Renal pelvis (tissue), 4 donors: ENCODE results near the gene HYCC1. TPM values are rescaled to one million over a fixed set of nuclear protein-coding genes. Genes with fewer than 3 reads are reported as not detected.

Source experiments
- DNase-seq: peaks from one replicate; pipeline ENCODE4 v3.0.0-alpha.2; 2013
- polyA plus RNA-seq, 3 donors: library from polyadenylated mRNA; unstranded; fragments of 120-200 nt; gene quantifications; one replicate each; pipeline ENCODE4 v1.2.1, GENCODE V29; 2013; ENCODE audit not compliant: insufficient read length in 3 of 3

Gene HYCC1
- polyA plus RNA-seq, 3 donors = 18.3 to 20.6 (median 20.1) TPM

DNA sequence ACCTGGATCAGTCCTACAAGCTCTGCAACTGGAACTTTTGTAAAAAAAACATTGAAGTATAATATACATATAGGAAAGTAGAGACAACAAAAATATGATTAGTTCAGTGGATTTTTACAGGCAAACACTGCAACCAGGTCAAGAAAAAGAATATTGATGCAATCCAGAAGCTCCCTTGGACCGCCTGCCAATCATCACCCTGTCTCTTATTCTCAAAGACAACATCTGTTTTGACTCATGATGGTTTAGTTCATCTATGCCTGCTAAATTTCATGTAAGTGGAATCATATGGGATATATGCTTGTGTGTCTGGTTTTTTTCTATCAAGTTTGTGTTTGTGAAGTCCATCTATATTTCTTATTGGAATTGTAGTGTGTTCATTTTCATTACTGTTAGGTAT lies 7.7 kb upstream of the HYCC1 start:
- no peak for DNase-seq

DNA sequence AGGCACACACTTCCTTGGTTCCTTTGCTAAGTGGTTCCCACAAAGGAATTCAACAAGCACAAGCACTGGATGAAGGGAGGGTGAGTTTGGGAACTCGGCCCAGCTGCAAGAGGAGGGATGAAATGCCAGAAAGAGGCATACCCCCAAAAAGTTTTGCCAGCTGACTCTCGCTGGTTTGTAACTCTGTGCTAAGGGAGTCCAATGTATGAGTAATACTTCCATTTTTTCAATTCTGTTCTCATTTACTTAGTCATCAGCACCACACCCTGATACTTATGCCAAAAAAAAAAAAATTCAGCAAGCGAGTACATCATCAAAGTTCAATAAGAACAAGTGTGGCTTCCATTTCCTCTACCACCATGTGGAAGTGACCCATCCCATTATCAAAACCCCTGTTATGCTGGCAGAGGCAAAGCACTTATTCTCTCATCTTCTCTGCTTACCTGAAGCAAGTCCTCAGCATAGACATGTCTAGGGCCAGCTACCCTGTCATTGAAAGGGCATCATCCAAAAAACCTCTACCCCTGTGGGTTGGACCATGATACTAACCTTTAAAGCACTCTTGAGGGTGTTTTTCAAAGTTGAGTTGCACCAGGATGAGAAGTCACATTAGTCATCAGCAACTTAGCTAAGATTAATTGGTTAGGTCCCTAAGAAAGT lies 6.9 kb upstream of the HYCC1 start:
- DNase-seq = no peak

GRCh38 chr7:23018750-23019149 lies 4.8 kb upstream of the HYCC1 start:
- DNase-seq = no peak

DNA sequence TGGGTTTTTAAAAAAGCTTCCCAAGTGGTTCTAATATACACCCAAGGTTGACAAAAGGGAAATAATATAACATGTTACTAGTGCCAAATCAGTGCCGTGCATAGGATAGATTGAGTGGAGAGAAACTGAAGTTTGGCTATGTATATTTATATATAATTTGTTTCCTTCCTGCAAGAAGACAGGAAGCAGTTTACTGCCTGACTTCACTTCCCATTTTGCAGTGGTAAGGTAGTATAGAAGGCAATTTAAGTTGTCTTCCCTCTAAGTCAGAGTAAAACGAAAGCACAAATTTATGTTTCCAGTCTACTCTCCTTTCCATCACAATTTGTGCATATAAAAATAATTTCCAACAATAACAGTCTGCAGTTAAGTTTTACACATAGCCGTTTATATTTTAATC lies 3.4 kb upstream of the HYCC1 start:
- no peak for DNase-seq

GRCh38 chr7:23016345-23017253 lies 2.7 kb upstream of the HYCC1 start:
- DNase-seq = no peak

DNA sequence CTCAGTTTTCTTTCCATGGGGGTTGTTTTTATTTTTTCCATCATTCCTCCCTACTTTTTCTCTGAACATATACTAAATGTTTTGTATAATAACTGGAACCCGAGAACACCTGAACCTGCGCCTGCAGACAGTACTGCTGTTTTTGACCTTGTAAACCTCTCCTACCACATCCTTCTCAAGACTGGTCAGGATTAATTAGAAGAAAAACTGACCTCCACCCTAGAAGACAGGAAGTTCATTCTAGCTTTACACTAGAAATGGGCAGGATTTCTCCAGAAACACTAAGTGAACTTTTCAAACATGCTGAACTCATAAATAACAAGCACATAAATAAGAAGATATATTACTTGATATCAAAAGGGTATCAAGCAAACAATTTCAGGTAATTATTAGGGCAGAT lies 751 bp upstream of the HYCC1 start:
- DNase-seq = no peak

DNA sequence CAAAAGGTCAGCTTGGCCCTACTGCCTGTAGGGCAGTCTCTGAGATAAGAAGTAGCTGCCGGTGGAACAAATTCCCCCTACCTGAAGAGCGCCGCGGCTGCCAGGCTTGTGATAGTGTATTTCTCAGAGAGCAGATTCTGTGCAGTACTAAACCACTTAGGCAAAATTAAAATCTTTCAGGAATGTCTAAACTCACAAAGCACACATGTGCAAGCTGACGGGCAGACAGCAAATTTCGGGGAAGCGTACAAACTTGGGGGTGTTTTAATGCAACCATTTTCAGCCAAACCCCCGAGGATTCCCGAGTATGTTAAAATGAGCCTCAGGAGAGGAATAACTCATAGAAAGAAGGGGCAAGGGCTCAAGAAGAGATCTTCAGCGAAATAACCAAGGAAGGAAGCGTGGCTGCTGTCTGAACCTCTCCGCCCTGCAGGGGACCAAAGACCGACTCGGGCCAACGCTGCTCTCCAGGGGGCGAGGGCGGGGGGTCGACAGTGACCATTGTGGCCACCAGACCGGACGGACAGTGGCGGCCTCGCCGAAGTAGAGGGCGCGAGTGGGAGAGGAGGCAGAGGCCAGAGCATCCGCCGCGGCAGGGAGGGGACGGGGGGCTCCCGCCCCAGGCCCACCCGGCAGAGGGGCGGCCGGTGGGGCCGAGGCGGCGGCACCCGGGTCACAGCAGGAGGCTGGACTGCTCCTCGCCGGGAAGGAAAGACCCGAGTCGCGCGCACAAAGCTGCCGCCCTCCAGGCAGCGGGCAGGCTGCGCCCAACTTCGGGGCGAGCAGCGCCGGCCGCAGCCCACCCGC lies 819 bp downstream of the HYCC1 start:
- DNase-seq = peak; percentile 24

- no peak for DNase-seq
Observed at GRCh38 chr7:23012186-23012585, 1.7 kb downstream of the HYCC1 start.

DNA sequence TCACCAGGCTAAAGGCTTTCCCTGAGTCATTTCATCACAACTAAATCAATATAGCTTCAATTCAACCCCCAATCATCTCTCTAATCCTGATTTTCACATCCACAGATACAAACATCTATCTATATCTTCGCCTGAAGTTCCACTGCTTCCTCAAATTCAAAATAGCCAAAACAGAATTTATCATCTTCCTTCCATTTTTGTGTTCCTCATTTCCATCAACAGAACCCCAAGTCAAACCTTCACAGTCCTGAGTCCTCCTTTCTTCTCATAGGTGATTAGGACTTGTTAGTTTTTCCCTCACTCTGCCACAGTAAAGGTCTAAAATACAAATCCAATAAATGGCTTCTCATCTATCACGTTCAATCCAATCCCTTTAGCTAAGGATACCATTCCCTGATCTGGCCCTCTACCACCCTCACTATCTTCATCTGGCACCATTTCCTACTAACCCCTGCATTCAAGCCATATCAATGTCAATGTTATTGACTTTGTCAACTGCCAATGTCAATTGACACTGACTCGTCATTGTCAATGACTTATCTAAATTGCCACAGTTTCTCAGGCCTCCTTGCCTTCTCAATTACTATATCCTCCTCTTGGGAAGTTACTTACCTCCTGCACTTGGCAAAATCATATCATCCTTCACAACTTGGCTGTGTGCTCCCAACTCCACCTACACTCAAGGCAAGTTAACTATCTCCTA lies 2.6 kb downstream of the HYCC1 start:
- no peak for DNase-seq

DNA sequence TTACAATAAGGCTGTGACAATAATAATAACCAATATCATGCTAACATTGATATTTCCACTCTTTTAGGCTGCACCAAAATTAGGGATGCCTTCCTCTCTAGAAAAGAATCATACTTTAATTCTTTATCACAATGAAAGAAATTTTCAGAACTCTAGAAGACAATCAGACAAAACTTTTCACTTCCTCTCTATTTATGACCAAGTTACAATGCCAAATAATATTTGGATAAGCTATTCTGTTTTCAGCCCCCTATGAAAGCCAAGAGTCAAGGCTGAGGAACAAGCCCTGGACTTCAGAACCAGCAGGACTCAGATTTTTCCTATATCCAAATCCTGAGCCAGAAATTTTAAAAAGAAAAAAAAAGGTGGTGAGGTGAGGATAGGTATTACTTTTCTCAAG lies 4.6 kb downstream of the HYCC1 start:
- no peak for DNase-seq

DNA sequence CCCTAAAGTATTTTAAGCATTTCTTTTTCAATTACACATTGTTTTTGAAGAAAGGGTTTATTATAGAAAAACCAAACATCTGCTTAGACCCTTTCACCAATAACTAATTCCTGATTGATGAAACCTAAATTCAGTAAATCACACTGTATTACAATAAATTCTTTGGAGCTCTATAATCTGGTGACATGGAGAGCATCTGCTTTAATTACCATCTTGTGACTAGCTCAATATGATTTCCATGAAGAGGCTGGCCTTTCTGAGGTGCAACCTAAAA lies 9.7 kb downstream of the HYCC1 start:
- DNase-seq = no peak

- no peak for DNase-seq
Observed at GRCh38 chr7:23003505-23004246, 10.3 kb downstream of the HYCC1 start.

- DNase-seq = no peak
Observed at GRCh38 chr7:23002698-23003097, 11.2 kb downstream of the HYCC1 start.

DNA sequence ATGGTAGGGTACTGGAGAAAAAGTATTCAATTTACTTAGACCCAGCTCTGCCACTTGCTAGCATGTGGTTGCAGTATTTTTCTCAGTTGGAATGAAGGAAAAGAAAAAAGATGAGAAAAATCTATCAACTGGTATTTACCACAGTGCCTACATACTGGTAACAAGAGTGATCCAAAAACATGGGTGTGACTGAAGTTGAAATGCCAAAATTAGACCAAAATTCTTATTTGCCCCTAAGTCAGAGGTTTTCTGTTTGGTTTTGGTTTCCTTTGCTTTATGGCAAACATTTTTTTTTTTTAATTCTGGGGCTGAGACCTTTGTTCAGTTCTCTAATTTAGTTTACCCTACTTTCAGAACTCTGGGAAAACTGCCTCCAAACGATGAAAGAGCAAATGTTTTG lies 12.3 kb downstream of the HYCC1 start:
- DNase-seq = no peak

DNA sequence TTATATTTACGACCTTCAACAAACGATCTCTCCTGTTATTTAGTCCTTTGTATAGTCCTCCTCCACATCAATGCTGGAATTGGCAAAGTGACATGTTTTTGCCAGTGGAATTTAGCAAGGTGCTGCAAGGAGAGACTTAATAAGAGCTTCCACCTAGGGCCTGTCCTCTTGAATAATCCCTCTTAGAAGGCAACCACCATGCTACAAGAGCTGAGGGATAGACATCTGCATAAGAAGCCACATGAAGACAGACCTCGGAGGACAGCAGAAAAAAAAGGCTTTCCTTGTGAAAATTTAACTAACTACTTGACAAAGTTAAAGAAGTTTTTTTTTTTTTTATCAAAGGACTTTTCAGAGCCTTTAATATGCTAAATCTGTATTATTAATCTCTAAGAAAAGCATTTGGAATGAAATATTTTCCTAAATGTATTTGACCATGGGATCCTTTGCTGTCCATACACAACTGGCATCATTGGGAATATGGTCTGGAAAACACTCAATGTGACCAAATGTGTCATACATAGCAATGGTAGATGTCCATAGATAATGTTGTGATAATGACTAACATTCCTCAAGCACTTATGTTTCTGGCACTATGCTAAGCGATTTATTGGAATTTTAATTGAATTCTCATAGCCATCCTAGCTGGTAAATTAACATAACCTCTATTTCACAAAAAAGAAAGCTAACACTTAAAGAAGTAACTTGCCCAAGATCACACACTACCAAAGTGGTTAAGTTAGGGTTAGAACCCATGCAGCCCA lies 13.2 kb downstream of the HYCC1 start:
- DNase-seq = no peak

- DNase-seq = no peak
Observed at GRCh38 chr7:22998519-22998896, 15.4 kb downstream of the HYCC1 start.

- no peak for DNase-seq
Observed at GRCh38 chr7:22997871-22998518, 15.9 kb downstream of the HYCC1 start.

DNA sequence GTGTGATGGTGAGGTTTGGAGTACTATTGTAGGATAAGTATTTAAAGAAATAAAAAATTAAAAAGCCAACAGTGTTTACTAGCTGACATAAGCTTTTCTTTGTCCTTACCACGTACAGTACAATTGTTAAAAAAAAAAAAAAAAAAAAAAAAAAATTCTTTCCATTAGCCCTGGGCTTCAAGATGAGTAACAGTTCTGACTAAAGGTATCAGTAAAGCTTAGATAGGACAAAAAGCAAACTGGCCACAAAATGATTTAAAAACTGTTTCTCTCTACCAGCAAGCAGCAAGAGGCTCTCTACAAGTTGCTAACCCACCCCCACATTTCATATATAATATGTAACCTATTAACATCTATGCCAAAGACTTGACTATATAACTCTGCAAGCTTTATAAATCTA lies 17.5 kb downstream of the HYCC1 start:
- DNase-seq = no peak

DNA sequence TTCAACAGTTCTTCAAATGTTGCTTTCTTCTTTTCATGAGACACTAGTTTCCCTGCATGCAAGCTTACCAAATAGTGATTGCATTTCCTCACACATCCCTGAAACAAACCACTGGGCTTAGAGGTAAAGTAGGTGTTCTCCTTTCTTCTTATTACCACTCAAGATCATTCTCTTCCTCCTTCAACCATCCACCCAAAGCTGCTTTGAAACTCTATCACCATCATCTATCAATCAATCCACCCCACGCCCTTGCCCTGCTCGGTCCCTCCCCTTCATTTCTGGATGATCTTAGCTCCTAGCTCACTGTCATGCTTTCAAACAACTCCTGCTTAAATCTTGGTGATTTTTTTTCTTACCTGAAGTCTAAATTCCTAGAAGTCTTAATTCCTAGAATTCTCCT lies 18.9 kb downstream of the HYCC1 start:
- DNase-seq = no peak
